Erythroblast (primary cell): ENCODE measurements around the gene DOCK11.

Experiments used
- GATA1 ChIP-seq: IDR thresholded peaks from 2 replicates; pipeline ENCODE4 v1.6.1; 2011; ENCODE audit warnings: low read depth, mild to moderate bottlenecking, control low read depth, low read length, moderate library complexity
- POLR2A ChIP-seq: IDR thresholded peaks from 2 replicates; pipeline ENCODE4 v1.6.1; 2011; ENCODE audit warnings: mild to moderate bottlenecking, low read length

DNA sequence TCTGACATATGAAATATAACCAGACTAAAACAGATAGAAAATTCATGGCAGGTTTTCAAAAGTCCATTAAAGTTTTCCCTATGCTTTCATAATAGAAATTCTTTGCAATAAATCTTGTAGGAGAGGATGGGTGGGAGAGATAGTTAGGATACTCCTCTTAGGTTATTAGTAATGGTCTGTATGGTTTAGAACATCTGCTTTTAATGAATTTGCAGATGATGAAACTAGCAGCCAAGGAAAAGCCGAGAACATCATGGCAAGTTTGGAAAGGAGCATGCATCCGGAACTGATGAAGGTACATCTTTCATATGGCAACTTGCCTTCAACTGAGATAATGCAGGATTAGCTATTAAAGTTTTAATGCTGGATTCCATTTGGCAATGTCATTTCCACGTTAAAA lies 70.7 kb downstream of the DOCK11 start:
- TF ChIP-seq POLR2A (no peak), GATA1 (no peak)
